Measurements from ENCODE around the gene IL17REL. TPM values are rescaled to one million over a fixed set of nuclear protein-coding genes. Genes with fewer than 3 reads are reported as not detected.

Gene IL17REL
- total and polyA plus RNA-seq, 2 of the 13 experiments (the other 11 are each of a cell fraction or from before 2014, with no cell fraction given), result not detected

GRCh38 chr22:50034126-50035081 lies 21.8 kb upstream of the IL17REL start:
- Histone ChIP-seq H3K4me2 (ENCODE audit: low read depth, low read length) (no peak overlapping the region), H3K27ac (ENCODE audit: extremely low read length, insufficient read depth, low read length) (no peak overlapping the region), H3K27me3 (ENCODE audit: control insufficient read depth in 1 of 2, insufficient read depth in 2 of 2, low read length in 2 of 2) (peaks cover 8 to 60% of the 10 kb centered on the region in 2 experiments), H4K20me1 (ENCODE audit: insufficient read depth, low read length) (no peaks in the 10 kb centered on the region), H3K4me3 (replicated peaks in 1 of 3; ENCODE audit: insufficient read depth in 1 of 3, low read depth in 2 of 3, low read length in 3 of 3) (no peak overlapping the region), H3K79me2 (ENCODE audit: insufficient read depth, low read length) (no peaks in the 10 kb centered on the region), H3K4me1 (ENCODE audit: insufficient read depth, low read length) (no peaks in the 10 kb centered on the region), H3K9ac (ENCODE audit: insufficient read depth, low read depth, low read length) (no peak overlapping the region), H2AFZ (ENCODE audit: low read length) (no peak overlapping the region), H3K36me3 (replicated peaks in 1 of 2; ENCODE audit: control insufficient read depth in 1 of 2, insufficient read depth in 2 of 2, low read length in 2 of 2) (no peaks in the 10 kb centered on the region), H3K9me3 (ENCODE audit: low read length) (no peaks in the 10 kb centered on the region)
- no peak for DNase-seq (ENCODE audit: low spot score)
- WGBS (ENCODE audit: low lambda C conversion rate), result 32% methylated on average over 28 of the region's 43 CpGs
- ChIA-PET POLR2A (no interaction called here), CTCF (ENCODE audit: low intra/inter-chr PET ratio, low total read pairs) (no interaction called here)
- no peak for FAIRE-seq
- ATAC-seq, result no peak
- in situ Hi-C loops (cut with HindIII; ENCODE audit: extremely low pct_ligation_motif_present, low pct_unique_long_range_greater_than_20kb), result loop anchor here (5.0 kb wide), 2 partner anchors 102 to 267 kb away; no protein-coding TSS in a partner anchor
- BruUV-seq (replicated peaks), result no TSS peak
- intact Hi-C loops (cut with micrococcal nuclease; ENCODE audit: unreplicated experiment), result loop anchor here (5.0 to 10.0 kb wide), 2 partner anchors 42 to 270 kb away; no protein-coding TSS in a partner anchor
- TF ChIP-seq ZBTB2 (CRISPR knock-in tag; IDR thresholded peaks at IDR 0.05; ENCODE audit: low read depth) (no peak), E2F1 (CRISPR knock-in tag; IDR thresholded peaks at IDR 0.05) (no peak), AFF4 (CRISPR knock-in tag; IDR thresholded peaks at IDR 0.05) (no peak), TBX3 (IDR thresholded peaks at IDR 0.05; ENCODE audit: borderline replicate concordance) (no peak), PHB2 (IDR thresholded peaks at IDR 0.05; ENCODE audit: partially characterized antibody) (no peak), HMG20A (CRISPR knock-in tag; IDR thresholded peaks at IDR 0.05; ENCODE audit: borderline replicate concordance) (no peak), FOXP4 (CRISPR knock-in tag; IDR thresholded peaks at IDR 0.05) (no peak), SIX4 (CRISPR knock-in tag; IDR thresholded peaks at IDR 0.05) (no peak), POGK (CRISPR knock-in tag; conservative IDR thresholded peaks at IDR 0.05) (no peak), ZNF589 (CRISPR knock-in tag; conservative IDR thresholded peaks at IDR 0.05) (no peak)

All from HepG2 (cell line).